ENCODE data around the gene FOSL2. TPM values are rescaled to one million over a fixed set of nuclear protein-coding genes. Genes with fewer than 3 reads are reported as not detected.

FOSL2 gene
- total RNA-seq, 2 experiments from 2014 or later, result 76.9 to 78.7 TPM

DNA sequence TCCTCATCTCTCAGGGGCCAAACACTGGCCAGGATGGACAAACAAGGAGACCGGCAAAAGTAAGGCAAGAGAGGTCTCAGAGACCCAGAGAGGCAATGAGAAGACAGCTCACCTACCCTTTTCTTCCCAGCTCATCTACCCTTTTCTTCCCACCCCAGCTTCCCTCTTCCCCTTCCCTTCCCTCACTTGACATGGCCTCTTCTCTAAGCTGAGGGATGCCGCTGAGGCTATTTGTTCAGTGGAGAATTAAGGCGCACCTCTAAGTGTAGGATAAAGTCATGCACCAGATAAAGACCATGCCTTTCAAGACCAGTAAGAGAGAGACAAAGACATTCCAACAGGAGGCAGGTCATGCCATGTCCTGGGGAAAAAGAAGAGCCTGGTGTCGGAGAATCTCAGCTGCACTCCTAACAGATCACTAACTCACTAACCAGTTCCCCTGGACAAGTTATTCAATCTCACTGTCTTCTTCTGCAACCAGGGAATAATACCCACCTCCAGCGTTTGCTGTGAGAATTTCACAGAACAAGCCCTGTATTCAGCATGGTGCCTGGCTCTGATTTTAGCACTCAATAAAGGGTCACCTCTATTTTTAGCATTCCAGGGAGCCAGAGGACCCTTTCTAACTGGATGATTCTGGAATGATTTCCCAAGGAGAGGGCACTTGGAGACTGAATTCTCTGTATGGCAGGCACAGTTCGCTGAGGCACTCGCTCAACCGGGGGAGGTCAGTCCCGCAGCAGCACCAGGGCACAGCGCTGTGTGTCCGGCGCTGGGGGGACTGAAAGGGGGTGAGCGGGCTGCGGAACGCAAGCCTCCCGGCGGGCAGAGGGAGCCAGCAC, 3.0 kb upstream of the FOSL2 start:
- ChIA-PET CTCF (interaction anchor here (1.0 kb wide), 1 partner anchor 12 kb away, joined by 3 read pairs; no protein-coding TSS in a partner anchor), POLR2A (interaction anchor here (0.6 to 1.8 kb wide), 7 partner anchors 9 to 646 kb away, joined by 3 to 8 read pairs (median 4); partner anchors contain the start of genes BABAM2 and RBKS)

DNA sequence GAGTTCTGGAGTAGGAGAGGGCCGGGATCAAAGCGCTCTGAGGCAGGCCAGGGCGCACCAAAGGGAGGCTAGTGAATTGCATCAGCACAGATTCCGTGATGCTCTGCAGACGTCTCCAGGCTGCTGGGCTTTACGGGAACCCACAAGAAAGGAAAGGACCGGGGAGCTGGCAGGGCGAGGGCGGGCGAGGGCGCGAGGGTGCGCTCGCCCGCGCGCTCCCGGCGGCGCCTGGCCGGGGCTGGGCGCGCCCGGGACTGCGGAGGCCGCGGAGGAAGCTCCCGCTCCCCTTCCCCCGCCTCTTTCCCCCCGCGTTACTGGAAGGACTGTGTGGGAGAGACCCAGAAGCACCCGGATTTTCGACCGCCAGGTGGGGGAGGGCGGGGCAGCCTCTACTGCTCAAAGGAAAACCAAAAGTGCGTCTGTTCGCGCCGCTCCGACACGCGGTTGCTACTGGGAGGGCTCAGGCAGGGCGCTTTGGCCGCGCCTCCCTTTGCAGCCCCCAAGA, 2.4 kb upstream of the FOSL2 start:
- ChIA-PET POLR2A (interaction anchor here (0.5 to 1.8 kb wide), 9 partner anchors 9 to 647 kb away, joined by 3 to 8 read pairs (median 4); partner anchors contain the start of genes BABAM2 and RBKS), CTCF (interaction anchor here (1.0 kb wide), 1 partner anchor 11 kb away, joined by 3 read pairs; no protein-coding TSS in a partner anchor)

DNA sequence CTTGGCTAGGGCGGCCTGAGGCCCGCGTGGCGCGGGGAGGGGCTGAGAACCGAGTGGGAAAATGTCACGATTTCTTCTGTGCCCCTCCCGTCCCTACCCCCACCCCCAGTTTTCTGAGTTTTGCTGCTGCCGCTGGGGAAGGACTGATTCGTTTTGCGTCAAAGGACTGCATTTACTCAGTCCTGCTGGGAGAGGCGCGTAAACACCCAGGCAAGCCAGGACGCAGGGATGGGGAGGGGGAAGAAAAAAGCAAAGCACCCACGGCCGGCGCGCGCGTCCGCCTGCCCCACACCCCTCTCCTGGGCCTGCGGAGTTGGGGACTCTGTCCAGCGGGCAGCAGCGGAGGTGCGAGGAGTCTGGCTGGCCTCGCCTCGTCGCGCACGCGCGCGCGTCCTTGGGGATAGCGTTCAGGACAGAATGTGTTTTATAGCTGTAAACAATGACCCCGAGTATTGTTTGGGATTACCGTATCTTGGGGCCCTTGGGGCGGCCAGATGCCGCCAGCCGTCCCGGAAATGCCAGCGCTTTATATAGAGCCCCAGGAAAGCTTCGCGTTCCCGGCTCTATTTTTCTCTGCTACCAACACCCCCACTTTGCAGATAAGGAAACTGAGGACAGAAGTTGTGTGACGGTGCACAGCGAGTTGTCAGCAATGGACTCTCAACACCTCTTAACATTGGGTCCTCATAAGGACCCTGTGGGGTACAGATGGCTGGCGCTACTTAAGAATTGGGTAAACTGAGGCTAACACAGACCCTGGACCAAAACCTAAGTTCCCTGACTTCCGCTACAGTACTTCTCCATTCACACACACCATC, 1.7 kb upstream of the FOSL2 start:
- POLR2A ChIA-PET, result interaction anchor here (0.5 to 1.8 kb wide), 15 partner anchors 10 to 635 kb away, joined by 3 to 8 read pairs (median 4); partner anchors contain the start of genes BABAM2 and RBKS
- CTCF ChIA-PET, result interaction anchor here (0.6 to 1.2 kb wide), 7 partner anchors 10 to 636 kb away, joined by 3 to 4 read pairs (median 3); no protein-coding TSS in a partner anchor

DNA sequence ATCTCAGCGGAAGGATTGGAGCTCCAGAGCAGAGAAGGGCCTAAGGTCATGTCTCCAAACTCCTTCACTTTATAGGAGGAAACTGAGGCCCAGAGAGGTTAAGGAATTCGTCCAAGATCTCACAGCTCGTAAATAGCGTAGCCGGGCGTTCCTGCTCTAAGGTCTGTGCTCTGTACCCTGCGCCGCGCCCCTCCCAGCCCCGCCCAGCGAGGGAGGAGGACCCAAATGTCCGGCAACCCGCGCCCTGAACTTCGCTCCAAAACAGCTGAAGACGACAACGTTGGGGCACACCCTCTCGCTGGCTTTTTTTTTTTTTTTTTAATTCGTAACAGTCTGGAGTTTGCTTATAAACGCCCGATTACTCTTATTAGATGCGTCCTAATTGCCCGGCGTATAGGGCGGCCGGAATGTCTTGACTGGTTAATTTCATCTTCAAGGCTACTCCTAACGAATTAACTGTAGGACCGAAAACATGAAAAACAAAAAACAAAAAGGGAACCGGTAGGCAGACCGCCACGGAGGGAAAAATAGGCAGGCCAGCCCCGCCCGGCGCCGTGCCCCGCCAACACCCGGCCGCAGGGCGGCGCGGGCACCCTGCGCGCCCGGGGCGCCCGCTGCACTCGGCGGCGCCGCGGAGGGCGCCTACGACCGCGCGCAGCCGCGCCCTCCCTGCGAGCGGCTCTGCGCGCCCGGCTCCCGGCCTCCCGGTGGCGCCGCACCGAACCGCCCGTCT, 928 bp upstream of the FOSL2 start:
- POLR2A ChIA-PET, result interaction anchor here (0.6 to 1.8 kb wide), 12 partner anchors 11 to 636 kb away, joined by 3 to 8 read pairs (median 5); partner anchors contain the start of genes BABAM2 and RBKS
- CTCF ChIA-PET, result interaction anchor here (0.6 to 1.6 kb wide), 7 partner anchors 15 to 637 kb away, joined by 3 to 6 read pairs (median 4); no protein-coding TSS in a partner anchor

DNA sequence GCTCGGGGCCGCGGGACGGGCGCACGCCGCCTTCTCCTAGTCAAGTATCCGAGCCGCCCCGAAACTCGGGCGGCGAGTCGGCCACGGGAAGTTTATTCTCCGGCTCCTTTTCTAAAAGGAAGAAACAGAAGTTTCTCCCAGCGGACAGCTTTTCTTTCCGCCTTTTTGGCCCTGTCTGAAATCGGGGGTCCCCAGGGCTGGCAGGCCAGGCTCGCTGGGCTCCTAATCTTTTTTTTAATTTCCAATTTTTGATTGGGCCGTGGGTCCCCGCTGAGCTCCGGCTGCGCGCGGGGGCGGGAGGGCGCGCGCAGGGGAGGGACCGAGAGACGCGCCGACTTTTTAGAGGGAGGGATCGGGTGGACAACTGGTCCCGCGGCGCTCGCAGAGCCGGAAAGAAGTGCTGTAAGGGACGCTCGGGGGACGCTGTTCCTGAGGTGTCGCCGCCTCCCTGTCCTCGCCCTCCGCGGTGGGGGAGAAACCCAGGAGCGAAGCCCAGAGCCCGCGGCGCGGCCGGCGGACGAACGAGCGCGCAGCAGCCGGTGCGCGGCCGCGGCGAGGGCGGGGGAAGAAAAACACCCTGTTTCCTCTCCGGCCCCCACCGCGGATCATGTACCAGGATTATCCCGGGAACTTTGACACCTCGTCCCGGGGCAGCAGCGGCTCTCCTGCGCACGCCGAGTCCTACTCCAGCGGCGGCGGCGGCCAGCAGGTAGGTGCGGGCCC, 617 bp downstream of the FOSL2 start:
- POLR2A ChIA-PET, result interaction anchor here (0.6 to 1.7 kb wide), 9 partner anchors 9 to 118 kb away, joined by 3 to 11 read pairs (median 5); no protein-coding TSS in a partner anchor
- CTCF ChIA-PET, result interaction anchor here (1.0 to 1.6 kb wide), 4 partner anchors 8 to 33 kb away, joined by 3 to 6 read pairs (median 4); no protein-coding TSS in a partner anchor

DNA sequence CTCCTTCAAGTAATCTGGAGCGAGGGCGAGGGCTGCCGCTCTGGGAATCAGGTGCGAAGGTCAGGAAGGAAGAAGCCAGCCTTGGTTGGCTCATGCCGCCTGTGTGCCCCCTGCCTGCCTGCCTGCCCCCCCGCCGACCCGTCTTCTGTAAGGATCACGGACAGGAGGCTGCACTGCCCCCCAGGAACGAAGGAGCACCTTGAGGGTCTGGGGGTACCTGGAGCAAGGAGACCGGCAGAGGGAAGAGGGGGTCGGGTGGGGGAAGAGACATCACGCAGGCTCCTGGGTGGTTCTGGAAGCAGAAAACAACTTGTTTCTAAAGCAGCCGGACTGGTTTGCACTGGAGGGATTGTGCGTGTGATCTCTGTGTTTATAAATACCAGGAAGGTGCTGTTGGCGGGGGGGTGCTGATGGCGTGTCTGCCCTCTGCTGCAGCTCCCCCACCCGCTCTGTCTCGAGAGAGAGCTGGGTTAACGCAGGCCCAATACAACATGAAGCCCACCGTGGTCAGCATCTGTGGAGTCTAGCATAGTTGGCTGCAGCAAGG, 1.7 kb downstream of the FOSL2 start:
- ChIA-PET CTCF (no interaction called here), POLR2A (no interaction called here)

DNA sequence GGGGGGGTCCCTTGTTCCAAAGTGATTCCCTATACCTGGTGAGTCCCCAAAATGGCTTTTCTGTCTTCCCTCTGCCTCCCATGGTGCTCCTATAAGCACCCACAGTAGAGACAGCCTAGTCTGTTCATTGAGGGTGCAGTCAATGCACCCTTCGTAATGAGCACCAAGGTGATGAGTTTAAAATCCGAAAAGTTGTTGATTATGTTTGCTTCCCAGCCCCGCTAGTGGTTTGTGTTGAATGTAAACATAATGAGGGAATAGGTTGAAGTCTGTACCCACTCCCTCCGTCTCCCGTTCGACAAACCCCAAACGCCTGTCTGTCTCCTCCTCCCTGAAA, 2.3 kb downstream of the FOSL2 start:
- ChIA-PET CTCF (no interaction called here), POLR2A (no interaction called here)

DNA sequence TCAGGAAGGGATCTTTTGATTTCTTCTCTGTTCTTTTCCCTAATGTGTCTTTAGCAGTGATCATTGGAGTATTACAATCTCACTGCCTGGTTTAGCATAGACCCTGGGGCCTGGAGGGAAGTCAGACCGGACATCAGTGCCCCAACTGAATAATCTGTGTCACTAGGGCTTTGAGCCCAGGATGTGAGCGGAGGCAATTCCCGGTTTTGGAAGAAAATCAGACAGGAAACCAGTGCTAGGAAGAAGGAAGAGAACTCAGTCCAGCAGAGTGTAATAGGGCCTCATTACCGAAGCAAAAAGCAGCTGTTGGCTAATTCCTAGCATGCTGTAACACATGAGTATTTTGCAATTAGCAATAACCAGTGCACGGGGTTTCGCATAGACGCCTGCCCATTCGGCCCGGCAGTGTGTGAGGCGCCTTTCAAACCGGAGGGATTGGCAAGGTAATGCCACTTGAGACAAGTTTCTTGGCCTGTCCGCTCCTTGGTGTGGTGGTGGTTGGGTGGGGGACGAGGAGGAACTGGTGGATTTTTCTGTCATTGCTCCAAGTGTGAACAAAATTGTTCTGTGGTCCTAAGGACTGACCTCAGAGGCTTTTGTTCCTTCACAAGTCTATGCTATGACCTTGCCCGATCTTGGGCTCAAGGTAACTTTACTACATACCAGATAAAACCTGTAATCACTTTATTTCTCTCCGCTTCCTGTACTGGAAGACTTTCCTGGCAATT, 2.8 kb downstream of the FOSL2 start:
- CTCF ChIA-PET, result interaction anchor here (1.1 kb wide), 1 partner anchor 11 kb away, joined by 4 read pairs; no protein-coding TSS in a partner anchor
- POLR2A ChIA-PET, result interaction anchor here (0.6 to 0.7 kb wide), 3 partner anchors 117 to 363 kb away, joined by 3 to 14 read pairs (median 4); no protein-coding TSS in a partner anchor

DNA sequence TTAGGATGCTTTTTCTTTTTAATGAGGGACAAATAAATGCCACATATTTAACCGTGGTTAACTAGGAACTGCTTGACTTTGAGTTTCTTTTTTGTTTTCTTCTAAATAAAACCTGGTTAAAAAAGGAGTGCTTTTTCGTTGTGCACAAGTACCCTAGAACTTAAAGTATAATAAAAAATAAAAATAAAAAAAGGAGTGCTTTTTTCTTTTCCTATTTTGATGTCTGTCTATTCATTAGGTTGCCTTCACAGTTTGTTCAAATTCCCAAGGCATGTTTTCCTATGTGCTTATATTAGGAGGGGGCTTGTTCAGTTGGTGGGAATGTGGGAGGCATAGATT, 4.4 kb downstream of the FOSL2 start:
- POLR2A ChIA-PET, result no interaction called here
- CTCF ChIA-PET, result interaction anchor here (0.6 to 1.1 kb wide), 3 partner anchors 8 to 135 kb away, joined by 3 to 4 read pairs (median 3); no protein-coding TSS in a partner anchor

DNA sequence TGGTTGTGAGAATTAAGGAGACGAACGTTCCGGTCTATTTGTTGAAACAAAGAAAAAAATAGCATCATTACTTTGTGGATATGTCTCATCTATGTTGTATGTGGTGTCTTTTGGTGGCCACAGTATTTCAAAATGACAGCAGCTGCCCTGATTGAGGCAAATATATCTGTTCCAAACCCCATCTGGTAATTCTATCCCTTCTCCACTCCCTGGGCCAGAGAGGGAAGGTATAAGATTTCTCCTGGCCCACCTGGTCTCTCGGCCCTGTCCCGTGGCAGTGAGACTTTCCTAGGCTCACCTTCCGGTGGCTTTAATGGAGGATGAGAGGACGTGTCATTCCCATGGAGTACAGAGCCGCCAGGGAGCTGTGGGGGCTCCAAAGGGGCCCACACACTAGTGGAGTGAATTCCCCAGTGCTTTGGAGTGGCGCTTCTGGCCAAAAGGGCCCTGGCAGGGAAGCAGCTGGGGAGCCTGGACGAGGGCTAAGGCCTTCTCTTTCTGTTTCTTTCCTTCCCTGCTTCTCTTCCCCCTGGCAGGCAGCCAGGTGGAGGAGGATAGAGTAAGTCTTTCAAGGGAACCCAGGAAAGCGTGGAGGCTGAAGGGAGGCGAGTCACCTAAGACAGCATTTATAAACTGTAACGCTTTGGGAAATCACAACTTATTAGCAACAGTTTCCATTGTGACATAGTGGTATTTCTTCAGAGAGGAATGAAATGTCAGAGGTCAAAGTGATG, 5.6 kb downstream of the FOSL2 start:
- ChIA-PET CTCF (no interaction called here), POLR2A (no interaction called here)

DNA sequence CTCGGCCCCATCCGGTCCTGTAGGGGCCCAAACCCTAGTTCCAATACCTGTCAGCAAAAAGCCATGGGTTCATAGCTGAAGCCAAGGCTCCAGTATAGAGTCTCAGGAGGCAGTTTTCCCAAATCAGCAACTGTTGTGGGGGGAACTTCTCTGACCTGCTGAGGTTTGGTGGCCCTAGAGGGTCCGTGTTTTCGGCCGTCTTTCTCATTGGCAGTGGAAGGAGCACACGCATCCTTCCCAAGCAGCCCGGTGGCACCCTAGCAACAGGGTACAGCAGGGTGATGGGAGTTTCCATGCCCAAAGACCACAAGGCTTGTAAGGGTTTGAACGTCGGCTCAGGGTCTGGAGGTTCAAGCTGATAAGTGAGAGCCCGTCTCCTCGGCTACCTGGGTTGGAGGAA, 6.6 kb downstream of the FOSL2 start:
- ChIA-PET CTCF (no interaction called here), POLR2A (no interaction called here)

DNA sequence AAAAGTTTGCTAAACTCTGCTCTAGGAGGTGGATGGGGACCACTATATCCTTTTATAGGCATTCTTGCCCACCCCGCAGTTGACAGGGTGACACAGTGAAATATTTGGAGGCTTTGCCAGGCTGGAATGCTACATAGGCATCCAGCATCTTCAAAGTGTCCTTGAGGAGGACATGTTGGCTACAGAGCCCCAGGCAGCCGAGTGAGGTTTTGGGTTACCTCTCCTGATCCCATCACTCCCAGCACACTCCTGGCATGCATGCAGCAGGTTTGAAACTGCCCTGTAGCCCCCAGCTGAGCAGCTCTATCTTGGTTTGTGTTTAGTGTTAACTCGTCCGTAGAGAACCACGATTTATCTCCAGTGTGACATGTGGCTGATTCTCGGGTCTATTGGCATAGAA, 7.3 kb downstream of the FOSL2 start:
- ChIA-PET CTCF (no interaction called here), POLR2A (no interaction called here)

DNA sequence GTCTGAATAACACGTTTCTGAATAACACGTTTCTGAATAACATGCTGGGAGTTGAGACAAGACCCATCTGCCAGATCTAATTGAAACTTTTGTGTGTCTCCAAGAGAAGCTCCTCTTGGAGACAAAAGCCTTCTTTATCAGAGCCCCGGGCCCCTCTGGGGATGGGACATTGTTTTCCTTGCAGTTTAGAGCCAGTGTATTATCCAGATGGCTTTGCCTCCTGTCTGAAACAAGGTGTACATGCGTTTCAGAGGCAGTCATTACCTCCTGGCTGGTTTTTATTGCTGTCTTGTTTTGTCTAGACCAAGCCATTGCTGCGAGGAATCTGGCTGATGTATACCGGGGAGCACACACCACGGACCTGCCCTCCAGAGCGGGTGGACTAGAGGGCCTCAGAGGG, 7.8 kb downstream of the FOSL2 start:
- ChIA-PET CTCF (interaction anchor here (1.8 kb wide), 1 partner anchor 8 kb away, joined by 4 read pairs; the partner anchor contains the start of gene FOSL2), POLR2A (no interaction called here)

DNA sequence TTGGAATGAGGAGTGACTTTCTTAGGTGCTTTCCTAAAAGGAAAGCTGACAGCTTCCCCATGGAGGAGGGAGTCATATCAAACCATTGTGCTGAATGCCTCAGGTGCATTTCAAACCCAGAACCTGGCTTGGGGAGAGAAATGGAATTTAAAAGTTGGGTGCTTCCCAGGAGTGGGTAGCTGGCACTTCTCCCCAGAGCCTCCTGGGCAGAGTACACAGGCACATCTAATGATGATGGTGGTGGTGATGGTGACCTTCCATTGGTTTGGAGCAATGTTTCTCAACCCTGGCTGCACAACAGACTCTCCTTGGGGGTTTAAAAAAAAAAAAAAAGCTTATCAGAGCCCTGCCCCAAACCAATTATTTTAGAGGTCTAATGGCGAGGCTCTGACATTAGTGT, 8.3 kb downstream of the FOSL2 start:
- ChIA-PET CTCF (interaction anchor here (0.5 to 1.8 kb wide), 5 partner anchors 8 to 414 kb away, joined by 3 to 4 read pairs (median 3); partner anchors contain the start of gene FOSL2), POLR2A (interaction anchor here (0.7 kb wide), 1 partner anchor 9 kb away, joined by 4 read pairs; no protein-coding TSS in a partner anchor)

DNA sequence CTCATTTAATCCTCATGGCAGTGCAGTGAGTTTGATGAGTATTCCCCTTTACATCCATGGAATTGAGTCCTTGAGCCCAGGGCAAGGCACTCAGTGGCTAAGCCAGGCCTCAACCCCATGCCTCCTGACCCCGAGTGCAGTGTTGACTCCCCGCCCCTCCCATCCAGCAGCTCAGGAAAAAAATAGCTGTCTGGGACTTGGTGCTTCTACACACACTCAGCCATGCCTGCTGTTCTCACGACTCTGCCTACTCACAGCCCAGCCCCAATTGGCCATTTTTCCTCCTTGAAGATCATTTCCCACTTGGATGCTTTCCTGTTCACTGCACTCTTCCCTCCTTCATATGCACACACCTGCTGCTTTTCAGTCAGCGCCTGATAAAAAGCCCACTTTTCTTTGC, 8.8 kb downstream of the FOSL2 start:
- ChIA-PET CTCF (interaction anchor here (0.6 to 1.8 kb wide), 5 partner anchors 9 to 415 kb away, joined by 3 to 4 read pairs (median 3); partner anchors contain the start of gene FOSL2), POLR2A (interaction anchor here (0.7 kb wide), 1 partner anchor 9 kb away, joined by 4 read pairs; no protein-coding TSS in a partner anchor)

DNA sequence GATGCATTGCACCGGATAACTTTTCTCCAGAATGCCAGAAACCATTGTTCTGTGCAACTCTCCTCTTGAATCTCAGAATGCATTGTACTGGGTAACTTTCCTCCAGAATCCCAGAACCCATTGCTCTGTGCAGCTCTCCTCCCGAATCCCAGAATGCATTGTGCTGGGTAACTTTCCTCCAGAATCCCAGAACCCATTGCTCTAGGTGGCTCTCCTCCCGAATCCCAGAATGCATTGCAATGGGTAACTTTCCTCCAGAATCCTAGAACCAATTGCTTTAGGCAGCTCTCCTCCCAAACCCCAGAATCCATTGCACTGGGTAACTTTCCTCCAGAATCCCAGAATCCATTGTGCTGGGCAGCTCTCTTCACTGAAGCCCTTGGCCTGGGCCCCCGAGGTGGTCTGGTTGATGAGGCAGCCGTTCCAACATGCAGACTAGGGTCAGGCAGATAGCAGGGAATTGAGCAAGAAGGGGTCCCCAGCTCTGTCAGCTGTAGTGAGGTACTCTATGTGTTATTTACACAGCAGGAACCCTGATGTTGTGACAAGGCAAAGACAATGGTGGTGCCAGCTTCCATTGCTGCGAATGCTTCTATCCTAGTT, 9.4 kb downstream of the FOSL2 start:
- POLR2A ChIA-PET, result interaction anchor here (0.5 to 1.1 kb wide), 2 partner anchors 9 to 11 kb away, joined by 3 read pairs; no protein-coding TSS in a partner anchor
- CTCF ChIA-PET, result interaction anchor here (1.1 to 1.8 kb wide), 3 partner anchors 9 to 51 kb away, joined by 3 to 4 read pairs (median 3); partner anchors contain the start of gene FOSL2

Measured in activated CD8-positive, alpha-beta memory T cell treated with anti-CD3 and anti-CD28 coated beads for 36 hours (primary cell).